Gastrocnemius medialis (tissue), 4 donors: ENCODE measurements around the gene ACOT13.

Source experiments
- POLR2A ChIP-seq, 2 donors: fragments of 450-650 bp; IDR thresholded peaks; one replicate each; pipeline ENCODE4 v1.6.1; 2017; ENCODE audit warnings: antibody characterized with exemption in 2 of 2, mild to moderate bottlenecking in 2 of 2, moderate library complexity in 2 of 2
- TF ChIP-seq, protein P1 (sequence below), 5 experiments: fragments of 450-650 bp in 3 of 5; fragments of 200-600 bp in 2 of 5; sonication (generic) in 2 of 5; IDR thresholded peaks in 4 of 5; conservative IDR thresholded peaks in 1 of 5; 1 replicate in 4 of 5; 2 replicates in 1 of 5; pipeline ENCODE4 v1.5.1; 2016 to 2019; ENCODE audit warnings: antibody characterized with exemption in 5 of 5, mild to moderate bottlenecking in 3 of 5, moderate library complexity in 3 of 5

DNA sequence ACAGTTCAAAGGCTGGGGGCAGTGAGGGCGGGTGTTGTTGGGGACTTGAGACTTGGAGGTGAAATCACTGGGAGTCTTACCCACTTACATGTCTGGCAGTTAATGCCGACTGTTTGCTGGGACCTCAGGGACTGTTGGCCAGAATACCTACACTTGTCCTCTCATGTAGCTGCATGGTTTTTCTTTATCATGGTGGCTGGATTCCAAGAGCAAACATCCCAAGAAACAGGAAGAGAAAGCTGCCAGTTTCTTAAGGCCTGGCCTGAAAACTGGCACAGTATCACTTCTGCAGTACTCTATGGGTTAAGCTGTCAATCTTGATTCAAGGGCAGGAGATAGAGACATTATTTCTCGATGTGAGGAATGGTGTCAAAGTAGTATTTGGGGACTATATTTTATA, 71.9 kb downstream of the ACOT13 start:
- TF ChIP-seq, protein P1, sequence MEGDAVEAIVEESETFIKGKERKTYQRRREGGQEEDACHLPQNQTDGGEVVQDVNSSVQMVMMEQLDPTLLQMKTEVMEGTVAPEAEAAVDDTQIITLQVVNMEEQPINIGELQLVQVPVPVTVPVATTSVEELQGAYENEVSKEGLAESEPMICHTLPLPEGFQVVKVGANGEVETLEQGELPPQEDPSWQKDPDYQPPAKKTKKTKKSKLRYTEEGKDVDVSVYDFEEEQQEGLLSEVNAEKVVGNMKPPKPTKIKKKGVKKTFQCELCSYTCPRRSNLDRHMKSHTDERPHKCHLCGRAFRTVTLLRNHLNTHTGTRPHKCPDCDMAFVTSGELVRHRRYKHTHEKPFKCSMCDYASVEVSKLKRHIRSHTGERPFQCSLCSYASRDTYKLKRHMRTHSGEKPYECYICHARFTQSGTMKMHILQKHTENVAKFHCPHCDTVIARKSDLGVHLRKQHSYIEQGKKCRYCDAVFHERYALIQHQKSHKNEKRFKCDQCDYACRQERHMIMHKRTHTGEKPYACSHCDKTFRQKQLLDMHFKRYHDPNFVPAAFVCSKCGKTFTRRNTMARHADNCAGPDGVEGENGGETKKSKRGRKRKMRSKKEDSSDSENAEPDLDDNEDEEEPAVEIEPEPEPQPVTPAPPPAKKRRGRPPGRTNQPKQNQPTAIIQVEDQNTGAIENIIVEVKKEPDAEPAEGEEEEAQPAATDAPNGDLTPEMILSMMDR (IDR thresholded peaks at IDR 0.05 in 4 of 5, conservative IDR thresholded peaks at IDR 0.05 in 1 of 5), result no peak
- no peak for TF ChIP-seq POLR2A (IDR thresholded peaks at IDR 0.05)
